Psoas muscle (tissue), 8 donors: ENCODE measurements around the gene SH3RF3. TPM values are rescaled to one million over a fixed set of nuclear protein-coding genes. Genes with fewer than 3 reads are reported as not detected.

ENCODE experiments used
- ATAC-seq, 4 donors: fragments of 200-7000 bp; cut with Tn5 transposase; one replicate each; pipeline ENCODE4 v1.9.1; 2020; ENCODE audit warnings: moderate library complexity in 3 of 4, mild to moderate bottlenecking in 2 of 4
- DNase-seq, 2 donors: peaks; one replicate each; pipeline ENCODE4 v3.0.0-alpha.2; 2020
- H3K27ac ChIP-seq: fragments of 200-600 bp; one replicate; pipeline ENCODE4 v1.8.0; 2022
- H3K27me3 ChIP-seq, 3 donors: fragments of 200-600 bp in 1 of 3; one replicate each; pipeline versions ENCODE4 v1.6.1 to v1.8.0; 2013 to 2022; ENCODE audit warnings: low read length in 2 of 3, mild to moderate bottlenecking in 2 of 3, moderate library complexity in 1 of 3; ENCODE audit not compliant: insufficient read depth in 3 of 3
- H3K36me3 ChIP-seq, 2 donors: fragments of 200-600 bp in 1 of 2; one replicate each; pipeline versions ENCODE4 v1.6.1 to v1.8.0; 2013 to 2022; ENCODE audit warnings: low read depth in 1 of 2, mild to moderate bottlenecking in 1 of 2, moderate library complexity in 1 of 2; ENCODE audit not compliant: insufficient read depth in 1 of 2
- H3K4me1 ChIP-seq: fragments of 200-600 bp; one replicate; pipeline ENCODE4 v1.8.0; 2022
- H3K4me3 ChIP-seq: fragments of 200-600 bp; one replicate; pipeline ENCODE4 v1.8.0; 2022; ENCODE audit warnings: mild to moderate bottlenecking
- H3K9me3 ChIP-seq: fragments of 200-600 bp; one replicate; pipeline ENCODE4 v1.8.0; 2022
- CTCF ChIP-seq: fragments of 200-600 bp; IDR thresholded peaks from one replicate; pipeline ENCODE4 v1.8.0; 2022; ENCODE audit warnings: antibody characterized with exemption
- WGBS, 3 donors: extraction: QIAGEN DNeasy Blood & Tissue Kit; methylation state at CpG; one replicate each; pipeline versions ENCODE4 v1.1.6 to v1.1.7; 2013; 5-methylcytosine and 5-hydroxymethylcytosine counted together
- intact Hi-C, 2 donors: fragments of 100-400 bp; cut with DNase I; formaldehyde crosslinking; loops; one replicate each; pipeline versions ENCODE4 v1.11.0 to v1.14.2; 2022
- polyA plus RNA-seq, 3 donors: library from polyadenylated mRNA; stranded (reverse); fragments of 200-250 nt; gene quantifications; one replicate each; pipeline ENCODE4 v1.2.3, GENCODE V29; 2013
- total RNA-seq, 4 donors: library from RNA; stranded (reverse); fragmentation: NEBNext Ultra II Directional in 2 of 4; extraction: Animal tissue kit (Norgen Biotek cat#: 25700) in 2 of 4; gene quantifications; one replicate each; pipeline versions ENCODE4 v1.2.1 to v1.2.4, GENCODE V29; 2021 to 2023
- donor health status: healthy with polysubstance abuse.
- donor health status: DM: no; HTN: no; CAD: no; lungs with moderate emphysema.
- donor health status: Bipolar disorder and iron deficiency.
- donor health status: healthy.
- donor health status: DM: yes; HTN: yes; CAD: no.
- donor health status: DM: no; HTN: no; CAD: no.
- donor health status: DM: no; HTN: no; CAD: no.
- donor health status: DM: yes; HTN: yes; CAD: no.

The SH3RF3 gene
- total and polyA plus RNA-seq, 7 donors = 4.6 to 27.0 (median 9.0) TPM

- Histone ChIP-seq H3K27ac (no peak overlapping the region), H3K4me1 (peaks cover 38% of the 10 kb centered on the region), H3K9me3 (no peaks in the 10 kb centered on the region), H3K4me3 (no peak overlapping the region), H3K27me3 (no peaks in the 10 kb centered on the region), H3K36me3 (no peaks in the 10 kb centered on the region)
- ATAC-seq = peak; percentile 37 to 75 (median 55)
- intact Hi-C loops = loop anchor here in 1 of 2 donors (10.0 kb wide), 1 partner anchor 884 kb away; no protein-coding TSS in a partner anchor
- peak in 1 of 2 donors; percentile 76 for DNase-seq
- 41 to 47% (median 46%) methylated on average over 14 of the region's 14 CpGs for WGBS, 3 donors
- no peak for TF ChIP-seq CTCF
Measured at GRCh38 chr2:109290887-109291643, 162.1 kb downstream of the SH3RF3 start.

GRCh38 chr2:109292386-109292785 lies 163.4 kb downstream of the SH3RF3 start:
- H3K27ac ChIP-seq = no peak overlapping the region
- no peak for ATAC-seq
- H3K4me3 ChIP-seq = no peak overlapping the region
- 47 to 80% (median 49%) methylated on average over 5 of the region's 5 CpGs for WGBS, 3 donors
- intact Hi-C loops = loop anchor here in 1 of 2 donors (10.0 kb wide), 1 partner anchor 882 kb away; no protein-coding TSS in a partner anchor
- no peaks in the 10 kb centered on the region for H3K9me3 ChIP-seq
- H3K4me1 ChIP-seq = peaks cover 33% of the 10 kb centered on the region
- TF ChIP-seq CTCF = no peak
- no peaks in the 10 kb centered on the region for H3K36me3 ChIP-seq
- DNase-seq = no peak
- H3K27me3 ChIP-seq = no peaks in the 10 kb centered on the region

GRCh38 chr2:109293663-109294062 lies 164.7 kb downstream of the SH3RF3 start:
- intact Hi-C loops = loop anchor here in 1 of 2 donors (10.0 kb wide), 1 partner anchor 881 kb away; no protein-coding TSS in a partner anchor
- DNase-seq (no peak), ATAC-seq (peak in 2 of 4 donors; percentile 26 to 27)
- no peak overlapping the region for H3K4me3 ChIP-seq
- no peaks in the 10 kb centered on the region for H3K27me3 ChIP-seq
- TF ChIP-seq CTCF = no peak
- H3K36me3 ChIP-seq = no peaks in the 10 kb centered on the region
- peaks cover 20% of the 10 kb centered on the region for H3K4me1 ChIP-seq
- H3K9me3 ChIP-seq = no peaks in the 10 kb centered on the region
- WGBS, 3 donors = 86 to 95% (median 87%) methylated on average over 8 of the region's 8 CpGs
- no peak overlapping the region for H3K27ac ChIP-seq

GRCh38 chr2:109294523-109294922 lies 165.5 kb downstream of the SH3RF3 start:
- TF ChIP-seq CTCF = no peak
- H3K27ac ChIP-seq = no peak overlapping the region
- peaks cover 12% of the 10 kb centered on the region for H3K4me1 ChIP-seq
- H3K4me3 ChIP-seq = no peak overlapping the region
- WGBS, 3 donors = 92 to 94% (median 93%) methylated on average over 4 of the region's 4 CpGs
- DNase-seq (no peak), ATAC-seq (no peak)
- H3K36me3 ChIP-seq = no peaks in the 10 kb centered on the region
- intact Hi-C loops = loop anchor here in 1 of 2 donors (10.0 kb wide), 1 partner anchor 880 kb away; no protein-coding TSS in a partner anchor
- no peaks in the 10 kb centered on the region for H3K9me3 ChIP-seq
- no peaks in the 10 kb centered on the region for H3K27me3 ChIP-seq
